Right ventricle myocardium inferior (tissue), 1 donor: ENCODE results near the gene ETNPPL. TPM values are rescaled to one million over a fixed set of nuclear protein-coding genes. Genes with fewer than 3 reads are reported as not detected.
"Not testable (repeated sequence)": the region's sequence is repeated elsewhere in the genome, so short reads cannot be mapped to it uniquely, and the experiment has no call there.

ENCODE experiments used
- ATAC-seq: fragments of 200-7000 bp; cut with Tn5 transposase; one replicate; pipeline ENCODE4 v1.9.1; 2020; ENCODE audit warnings: mild to moderate bottlenecking, moderate library complexity
- DNase-seq: peaks from one replicate; pipeline ENCODE4 v3.0.0; 2021; ENCODE audit errors: missing footprints
- intact Hi-C: fragments of 100-400 bp; cut with DNase I; formaldehyde crosslinking; loops from one replicate; pipeline ENCODE4 v1.11.0; 2022
- total RNA-seq: library from RNA; stranded (reverse); fragmentation: NEBNext Ultra II Directional; extraction: Animal tissue kit (Norgen Biotek cat#: 25700); gene quantifications from one replicate; pipeline ENCODE4 v1.2.1, GENCODE V29; 2021
- donor health status: DM: no; HTN: yes; CAD: no; lungs with severe emphysema.

The ETNPPL gene
- total RNA-seq, 1 donor from 2014 or later: 20.3 TPM

- intact Hi-C loops: no loop called here
- ATAC-seq (no peak), DNase-seq (no peak)
Observed at GRCh38 chr4:108766058-108766457, 3.2 kb upstream of the ETNPPL start.

GRCh38 chr4:108763986-108764385 is 1.1 kb upstream of the ETNPPL start:
- DNase-seq: no peak
- no peak for ATAC-seq
- intact Hi-C loops: loop anchor here (2.0 kb wide), 1 partner anchor 67 kb away; no protein-coding TSS in a partner anchor

- no peak for ATAC-seq
- DNase-seq: no peak
- intact Hi-C loops: loop anchor here (2.0 kb wide), 1 partner anchor 68 kb away; no protein-coding TSS in a partner anchor
Observed at GRCh38 chr4:108763226-108763593, 357 bp upstream of the ETNPPL start.

- no peak for ATAC-seq
- intact Hi-C loops: no loop called here
- DNase-seq: no peak
Observed at GRCh38 chr4:108758498-108758897, 4.4 kb downstream of the ETNPPL start.

GRCh38 chr4:108754327-108754726 is 8.5 kb downstream of the ETNPPL start:
- intact Hi-C loops: no loop called here
- DNase-seq: no peak
- ATAC-seq: no peak

- DNase-seq (no peak), ATAC-seq (no peak)
- intact Hi-C loops: no loop called here
Observed at GRCh38 chr4:108751321-108751720, 11.5 kb downstream of the ETNPPL start.

- DNase-seq: no peak
- no peak for ATAC-seq
- intact Hi-C loops: no loop called here
Observed at GRCh38 chr4:108749119-108749518, 13.7 kb downstream of the ETNPPL start.

GRCh38 chr4:108746511-108746910 is 16.3 kb downstream of the ETNPPL start:
- DNase-seq: no peak

GRCh38 chr4:108744307-108744706 is 18.5 kb downstream of the ETNPPL start:
- DNase-seq: no peak
- no peak for ATAC-seq
- intact Hi-C loops: no loop called here

More at GRCh38 chr4:108746511-108746910, 16.3 kb downstream of the ETNPPL start:
- intact Hi-C loops: no loop called here
- no peak for ATAC-seq

- intact Hi-C loops: no loop called here
- ATAC-seq (no peak), DNase-seq (no peak)
Observed at GRCh38 chr4:108742451-108743420, 20.1 kb downstream of the ETNPPL start.

- intact Hi-C loops: no loop called here
- ATAC-seq (no peak), DNase-seq (no peak)
Observed at GRCh38 chr4:108738003-108738706, 24.7 kb downstream of the ETNPPL start.

- intact Hi-C loops: no loop called here
- ATAC-seq: no peak
- no peak for DNase-seq
Observed at GRCh38 chr4:108731006-108731405, 31.8 kb downstream of the ETNPPL start.

- no peak for DNase-seq
- intact Hi-C loops: no loop called here
- ATAC-seq: no peak
Observed at GRCh38 chr4:108730579-108730978, 32.3 kb downstream of the ETNPPL start.

- intact Hi-C loops: no loop called here
Observed at GRCh38 chr4:108729731-108730130, 33.1 kb downstream of the ETNPPL start.

GRCh38 chr4:108725457-108725856 is 37.4 kb downstream of the ETNPPL start:
- intact Hi-C loops: no loop called here
- ATAC-seq (no peak), DNase-seq (no peak)

More at GRCh38 chr4:108729731-108730130, 33.1 kb downstream of the ETNPPL start:
- ATAC-seq (no peak), DNase-seq (no peak)

- intact Hi-C loops: no loop called here
- DNase-seq (no peak), ATAC-seq (no peak)
Observed at GRCh38 chr4:108717386-108717785, 45.5 kb downstream of the ETNPPL start.

- no peak for ATAC-seq
- DNase-seq: no peak
- intact Hi-C loops: no loop called here
Observed at GRCh38 chr4:108716340-108716739, 46.5 kb downstream of the ETNPPL start.

- DNase-seq (no peak), ATAC-seq (no peak)
- intact Hi-C loops: no loop called here
Observed at GRCh38 chr4:108714880-108715279, 48.0 kb downstream of the ETNPPL start.

- intact Hi-C loops, DNase-seq, ATAC-seq: not testable (repeated sequence)
Observed at GRCh38 chr4:108710578-108710977, 52.3 kb downstream of the ETNPPL start.

- DNase-seq: no peak
- no peak for ATAC-seq
- intact Hi-C loops: no loop called here
Observed at GRCh38 chr4:108709722-108710121, 53.1 kb downstream of the ETNPPL start.
